H1 (cell line): ENCODE results near the gene EGFLAM. TPM values are rescaled to one million over a fixed set of nuclear protein-coding genes. Genes with fewer than 3 reads are reported as not detected.

Experiments used
- CTCF ChIA-PET: fragments of 300-600 bp; sonication (Branson Sonifier 250); formaldehyde crosslinking; loops from one replicate; lab custom pipeline; 2021; ENCODE audit not compliant: partially characterized antibody; lab: Charles Lee
- POLR2A ChIA-PET: fragments of 300-600 bp; sonication (Branson Sonifier 250); formaldehyde crosslinking; loops from one replicate; lab custom pipeline; 2021; ENCODE audit warnings: inconsistent platforms; ENCODE audit not compliant: partially characterized antibody; lab: Charles Lee
- DNase-seq, 2 experiments: peaks; one replicate each; pipeline versions ENCODE4 v3.0.0 to v3.0.0-alpha.2; 2010 to 2022; ENCODE audit warnings: low spot score in 2 of 2, low read depth in 1 of 2, mixed read lengths in 1 of 2
- FAIRE-seq: peaks from 2 replicates; lab custom pipeline; 2011; peaks lifted over from hg19 to GRCh38; lab: Jason Lieb, UNC
- H2AFZ ChIP-seq: 2 replicates; pipeline ENCODE4 v1.8.1; 2012; ENCODE audit warnings: low read length, inconsistent platforms
- H2AK5ac ChIP-seq: 2 replicates; pipeline ENCODE4 v1.6.1; 2013; ENCODE audit warnings: low read depth, low read length
- H2BK120ac ChIP-seq: replicated peaks from 2 replicates; pipeline ENCODE3; 2013; ENCODE audit warnings: low read depth, low read length, inconsistent platforms
- H2BK12ac ChIP-seq: 2 replicates; pipeline ENCODE4 v1.6.1; 2013; ENCODE audit warnings: low read depth, low read length
- H2BK15ac ChIP-seq: 2 replicates; pipeline ENCODE4 v1.6.1; 2013; ENCODE audit warnings: low read length
- H2BK20ac ChIP-seq: 2 replicates; pipeline ENCODE4 v1.6.1; 2013; ENCODE audit warnings: low read length
- H2BK5ac ChIP-seq: 2 replicates; pipeline ENCODE4 v1.6.1; 2013; ENCODE audit warnings: low read depth, low read length
- H3K14ac ChIP-seq: 2 replicates; pipeline ENCODE4 v1.6.1; 2013; ENCODE audit warnings: inconsistent platforms; ENCODE audit not compliant: insufficient read length
- H3K18ac ChIP-seq: 2 replicates; pipeline ENCODE4 v1.6.1; 2013; ENCODE audit warnings: low read length; ENCODE audit errors: extremely low read depth
- H3K23ac ChIP-seq: 2 replicates; pipeline ENCODE4 v1.6.1; 2013; ENCODE audit warnings: inconsistent platforms; ENCODE audit not compliant: insufficient read length
- H3K23me2 ChIP-seq: 2 replicates; pipeline ENCODE4 v1.6.1; 2013; ENCODE audit warnings: low read depth, low read length
- H3K27ac ChIP-seq: 2 replicates; pipeline ENCODE4 v1.6.1; 2011; ENCODE audit warnings: low read depth, low read length, inconsistent platforms
- H3K27me3 ChIP-seq, 4 experiments: replicated peaks in 1 of 4; 1 replicate in 1 of 4; 2 replicates in 3 of 4; pipeline versions ENCODE4 v1.6.1 to v1.8.1; 2011 to 2013; ENCODE audit warnings: low read length in 3 of 4, mild to moderate bottlenecking in 3 of 4, inconsistent platforms in 2 of 4, mixed read lengths in 2 of 4, moderate library complexity in 1 of 4; ENCODE audit not compliant: control insufficient read depth in 3 of 4, insufficient read depth in 3 of 4; ENCODE audit errors: extremely low read depth in 1 of 4
- H3K36me3 ChIP-seq, 4 experiments: 2 replicates each; pipeline versions ENCODE4 v1.6.1 to v1.8.1; 2011 to 2013; ENCODE audit warnings: mild to moderate bottlenecking in 4 of 4, low read length in 3 of 4, moderate library complexity in 2 of 4, control low read depth in 1 of 4, inconsistent platforms in 1 of 4; ENCODE audit not compliant: insufficient read depth in 4 of 4, control insufficient read depth in 2 of 4
- H3K4ac ChIP-seq: replicated peaks from 2 replicates; pipeline ENCODE3; 2013; ENCODE audit warnings: low read length, low read depth, mixed read lengths, inconsistent platforms; ENCODE audit not compliant: insufficient read length
- H3K4me1 ChIP-seq, 4 experiments: replicated peaks in 1 of 4; 1 replicate in 1 of 4; 2 replicates in 3 of 4; pipeline versions ENCODE4 v1.6.1 to v1.8.1; 2011 to 2013; ENCODE audit warnings: low read length in 3 of 4, inconsistent platforms in 2 of 4, mixed read lengths in 1 of 4; ENCODE audit not compliant: insufficient read depth in 4 of 4, control insufficient read depth in 3 of 4
- H3K4me2 ChIP-seq, 2 experiments: 2 replicates each; pipeline versions ENCODE4 v1.6.1 to v1.8.1; 2011 to 2013; ENCODE audit warnings: low read depth in 2 of 2, low read length in 2 of 2, control low read depth in 1 of 2, inconsistent platforms in 1 of 2, mild to moderate bottlenecking in 1 of 2; ENCODE audit not compliant: insufficient read depth in 1 of 2
- H3K4me3 ChIP-seq, 4 experiments: fragments of 200-600, 300-600 bp in 1 of 4; sonication (generic), shearing (Covaris generic), sonication (Bioruptor Twin) in 1 of 4; 2 replicates each; pipeline versions ENCODE4 v1.5.1 to v1.8.1; 2011 to 2016; ENCODE audit warnings: low read length in 4 of 4, low read depth in 3 of 4, control low read depth in 2 of 4, inconsistent platforms in 2 of 4, mild to moderate bottlenecking in 2 of 4, mixed read lengths in 1 of 4, moderate library complexity in 1 of 4; ENCODE audit not compliant: insufficient read depth in 2 of 4; ENCODE audit errors: extremely low read depth in 1 of 4
- H3K56ac ChIP-seq: replicated peaks from 2 replicates; pipeline ENCODE3; 2013; ENCODE audit warnings: low read depth, mild to moderate bottlenecking, mixed read lengths, low read length, inconsistent platforms; ENCODE audit not compliant: insufficient read length
- H3K79me1 ChIP-seq: 2 replicates; pipeline ENCODE4 v1.6.1; 2013; ENCODE audit warnings: low read depth, low read length, control low read depth
- H3K79me2 ChIP-seq, 2 experiments: 2 replicates each; pipeline versions ENCODE4 v1.6.1 to v1.8.1; 2012 to 2013; ENCODE audit warnings: low read length in 2 of 2, mild to moderate bottlenecking in 2 of 2, inconsistent platforms in 1 of 2; ENCODE audit not compliant: insufficient read depth in 2 of 2, control insufficient read depth in 1 of 2
- H3K9ac ChIP-seq, 4 experiments: replicated peaks in 1 of 4; 1 replicate in 1 of 4; 2 replicates in 3 of 4; pipeline versions ENCODE4 v1.6.1 to v1.8.1; 2011 to 2013; ENCODE audit warnings: low read depth in 3 of 4, low read length in 3 of 4, control low read depth in 2 of 4, mild to moderate bottlenecking in 2 of 4, moderate library complexity in 2 of 4, inconsistent platforms in 1 of 4; ENCODE audit errors: extremely low read depth in 1 of 4
- H3K9me3 ChIP-seq, 2 experiments: 2 replicates each; pipeline versions ENCODE4 v1.6.1 to v1.8.1; 2012 to 2013; ENCODE audit warnings: mild to moderate bottlenecking in 2 of 2, moderate library complexity in 2 of 2, control low read depth in 1 of 2, inconsistent platforms in 1 of 2, low read depth in 1 of 2, low read length in 1 of 2, mixed read lengths in 1 of 2; ENCODE audit not compliant: insufficient read depth in 2 of 2
- H4K20me1 ChIP-seq, 2 experiments: replicated peaks in 1 of 2; 2 replicates each; pipeline versions ENCODE3 to v1.8.1; 2011 to 2013; ENCODE audit warnings: inconsistent platforms in 2 of 2, low read length in 2 of 2, mild to moderate bottlenecking in 1 of 2; ENCODE audit not compliant: insufficient read depth in 2 of 2, control insufficient read depth in 1 of 2
- H4K5ac ChIP-seq: 2 replicates; pipeline ENCODE4 v1.6.1; 2013; ENCODE audit warnings: low read length, low read depth, mixed read lengths, inconsistent platforms; ENCODE audit not compliant: insufficient read length
- H4K8ac ChIP-seq: 2 replicates; pipeline ENCODE4 v1.8.0; 2013; ENCODE audit warnings: mild to moderate bottlenecking, moderate library complexity, low read length, inconsistent platforms; ENCODE audit not compliant: insufficient read depth; ENCODE audit errors: extremely low read depth
- H4K91ac ChIP-seq: replicated peaks from 2 replicates; pipeline ENCODE3; 2013; ENCODE audit warnings: low read length, mixed read lengths, inconsistent platforms; ENCODE audit not compliant: insufficient read length
- ASH2L ChIP-seq: fragments of 200-600, 300-600 bp; sonication (generic); IDR thresholded peaks from one replicate; pipeline ENCODE4 v1.7.1; 2017; ENCODE audit warnings: low read length
- NRF1 ChIP-seq: IDR thresholded peaks from 2 replicates; pipeline ENCODE4 v1.6.1; 2011; ENCODE audit warnings: mild to moderate bottlenecking, low read depth, low read length, improper control_type of control experiment
- TCF12 ChIP-seq: IDR thresholded peaks from 2 replicates; pipeline ENCODE4 v1.6.1; 2011; ENCODE audit warnings: low read depth, mild to moderate bottlenecking, low read length
- WGBS, 2 experiments: shearing (Covaris generic) in 1 of 2; methylation state at CpG; one replicate each; pipeline versions ENCODE4 v1.1.6 to v1.1.7; 2013 to 2015; ENCODE audit warnings: low lambda C conversion rate in 2 of 2, mixed read lengths in 2 of 2, inconsistent platforms in 1 of 2, low coverage in 1 of 2, missing lambda C conversion rate in 1 of 2; ENCODE audit not compliant: insufficient replicate concordance in 2 of 2, insufficient coverage in 1 of 2, insufficient read length in 1 of 2; ENCODE audit errors: extremely low coverage in 1 of 2, missing lambda C conversion rate in 1 of 2; 5-methylcytosine and 5-hydroxymethylcytosine counted together
- polyA plus RNA-seq, 7 experiments: library from polyadenylated mRNA; depleted of rRNA in 3 of 7; stranded (reverse) in 5 of 7; unstranded in 2 of 7; fragments of >200 nt in 5 of 7; fragments of 200-250 nt in 2 of 7; gene quantifications; 1 replicate in 5 of 7; 2 replicates in 1 of 7; 4 replicates in 1 of 7; pipeline versions ENCODE4 v1.2.1 to v1.2.3, GENCODE V29; 2011 to 2013; ENCODE audit warnings: missing spikeins in 2 of 7, mixed read lengths in 2 of 7
- total RNA-seq: library from RNA; stranded (reverse); fragmentation: NEBNext Ultra II Directional; extraction: Animal tissue kit (Norgen Biotek cat#: 25700); gene quantifications from 2 replicates; pipeline ENCODE4 v1.2.1, GENCODE V29; 2021

The EGFLAM gene
- total and polyA plus RNA-seq, 2 of the 8 experiments (the other 6 are each of a cell fraction or from before 2014, with no cell fraction given): 0.20 to 0.24 TPM

DNA sequence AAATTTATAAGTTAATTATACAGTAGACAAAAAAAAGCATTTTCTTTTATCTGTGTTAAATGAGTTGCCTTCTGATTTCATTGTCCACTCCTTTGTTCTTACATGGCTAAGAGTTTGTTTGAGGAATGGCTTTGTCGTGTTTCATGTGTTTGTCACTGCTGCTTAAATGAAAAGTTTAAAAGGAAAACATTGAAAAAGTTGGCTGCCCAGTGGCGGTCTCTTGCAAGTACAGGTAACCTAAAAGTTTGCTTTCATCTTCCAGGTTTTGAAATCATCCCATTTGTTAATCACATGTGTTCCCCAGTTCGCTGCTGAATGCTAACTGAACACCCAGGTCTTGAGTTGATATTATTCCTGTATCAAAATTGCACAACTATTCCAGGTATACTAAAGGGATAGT, 33.9 kb downstream of the EGFLAM start:
- no peak overlapping the region for H2BK5ac ChIP-seq
- H3K4me2 ChIP-seq: no peak overlapping the region
- H3K27me3 ChIP-seq: no peaks in the 10 kb centered on the region
- H3K56ac ChIP-seq: no peak overlapping the region
- POLR2A ChIA-PET: no interaction called here
- no peak overlapping the region for H2AK5ac ChIP-seq
- WGBS, 2 experiments: 90% methylated on average over 3 of the region's 3 CpGs; no CpG with 5 or more reads in 1 of the 2 experiments
- no peaks in the 10 kb centered on the region; a peak in 1 of 4 replicates for H3K9me3 ChIP-seq
- no peak overlapping the region for H3K23ac ChIP-seq
- no peak overlapping the region for H3K4ac ChIP-seq
- no peak overlapping the region for H3K18ac ChIP-seq
- H3K23me2 ChIP-seq: no peaks in the 10 kb centered on the region
- no peak overlapping the region for H4K91ac ChIP-seq
- CTCF ChIA-PET: interaction anchor here (0.7 to 1.0 kb wide), 4 partner anchors 12 to 26 kb away, joined by 3 to 4 read pairs (median 3); no protein-coding TSS in a partner anchor
- H3K27ac ChIP-seq: no peak overlapping the region
- H3K4me3 ChIP-seq: no peak overlapping the region
- H3K79me1 ChIP-seq: no peaks in the 10 kb centered on the region
- FAIRE-seq (no peak), DNase-seq (no peak)
- H4K5ac ChIP-seq: no peak overlapping the region
- no peaks in the 10 kb centered on the region for H3K79me2 ChIP-seq
- H2BK15ac ChIP-seq: no peak overlapping the region
- H3K14ac ChIP-seq: no peak overlapping the region
- H2BK120ac ChIP-seq: no peak overlapping the region
- H3K4me1 ChIP-seq: no peaks in the 10 kb centered on the region
- H3K36me3 ChIP-seq: no peaks in the 10 kb centered on the region
- no peak overlapping the region for H2BK12ac ChIP-seq
- H4K8ac ChIP-seq: no peak overlapping the region
- H2AFZ ChIP-seq: no peak overlapping the region
- H2BK20ac ChIP-seq: no peak overlapping the region
- TF ChIP-seq TCF12 (no peak), ASH2L (no peak), NRF1 (no peak)
- no peak overlapping the region for H3K9ac ChIP-seq
- H4K20me1 ChIP-seq: no peaks in the 10 kb centered on the region
